HL-60 (cell line): Measurements from ENCODE around the gene ULK1.

Experiments used
- CTCF ChIP-seq: IDR thresholded peaks from one replicate; pipeline ENCODE4 v1.5.1; 2011; ENCODE audit warnings: low read length, control low read depth, inconsistent platforms; ENCODE audit not compliant: insufficient read depth
- POLR2AphosphoS5 ChIP-seq: IDR thresholded peaks from 2 replicates; pipeline ENCODE4 v1.6.1; 2012; ENCODE audit warnings: low read depth

- no peak for TF ChIP-seq POLR2AphosphoS5
- no peak for TF ChIP-seq CTCF
These were observed 16.0 kb downstream of the ULK1 start for GRCh38 chr12:131910302-131911027.
